ENCODE data around the gene MVB12B. TPM values are rescaled to one million over a fixed set of nuclear protein-coding genes. Genes with fewer than 3 reads are reported as not detected.

MVB12B gene
- total RNA-seq, 1 experiment from 2014 or later = not detected

DNA sequence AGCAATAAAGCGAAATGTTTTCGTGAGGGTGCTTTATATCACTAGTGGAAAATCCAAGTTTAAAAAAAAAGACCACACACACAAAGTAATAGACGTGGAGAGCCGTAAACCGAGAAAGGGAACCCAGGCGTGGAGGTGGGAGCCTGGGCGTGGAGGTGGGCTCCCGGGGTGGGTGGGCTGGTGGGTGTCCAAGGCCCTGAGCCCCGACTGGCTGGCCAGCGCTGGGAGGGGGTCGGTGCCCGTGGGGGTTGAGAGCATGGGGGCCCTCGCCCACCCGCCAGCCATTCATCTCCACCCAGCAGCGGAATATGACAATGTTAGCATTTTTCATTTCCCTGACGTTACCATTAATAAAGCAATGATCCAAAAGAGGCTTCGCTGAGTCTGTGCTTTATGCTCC is 135.0 kb downstream of the MVB12B start:
- H3K4me2 ChIP-seq (ENCODE audit: low read depth, low read length, poor library complexity, severe bottlenecking) = no peak overlapping the region
- no peak for DNase-seq
- no peaks in the 10 kb centered on the region for H4K20me1 ChIP-seq (ENCODE audit: insufficient read depth, low read depth, low read length)
- no peaks in the 10 kb centered on the region for H3K36me3 ChIP-seq (ENCODE audit: insufficient read depth, low read length)
- no peak overlapping the region for H2AFZ ChIP-seq (ENCODE audit: low read length)
- no peaks in the 10 kb centered on the region for H3K79me2 ChIP-seq (ENCODE audit: low read length)
- no peaks in the 10 kb centered on the region for H3K9me3 ChIP-seq (ENCODE audit: low read length)
- H3K4me1 ChIP-seq (ENCODE audit: low read length) = no peaks in the 10 kb centered on the region
- H3K27ac ChIP-seq (ENCODE audit: low read length) = no peak overlapping the region
- no peaks in the 10 kb centered on the region for H3K9me2 ChIP-seq (replicated peaks; ENCODE audit: insufficient read depth, low read length)
- H3K4me3 ChIP-seq (ENCODE audit: low read length) = no peak overlapping the region
- no peak overlapping the region for H3K9ac ChIP-seq (ENCODE audit: low read length)
- no peaks in the 10 kb centered on the region for H3K27me3 ChIP-seq (ENCODE audit: low read length)

DNA sequence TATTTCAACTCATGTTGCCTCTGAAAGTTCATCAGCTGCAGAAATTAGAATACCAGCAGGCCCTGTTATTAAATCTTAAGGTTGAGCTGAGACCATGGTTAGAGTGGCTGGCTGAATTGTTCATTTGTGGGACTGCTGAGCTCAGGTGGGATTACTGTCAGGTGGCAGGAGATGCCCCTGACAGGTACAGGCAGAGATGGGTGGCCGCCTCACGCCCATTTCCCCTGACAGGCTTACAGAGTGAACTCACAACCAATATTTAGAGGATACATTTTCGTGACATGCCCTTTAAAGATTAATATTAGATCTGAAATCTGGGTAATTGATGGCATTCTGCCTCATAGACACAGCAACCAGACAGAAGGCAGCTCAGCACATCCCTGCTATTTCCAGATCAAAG is 136.0 kb downstream of the MVB12B start:
- Histone ChIP-seq H3K27ac (ENCODE audit: low read length) (no peak overlapping the region), H3K4me2 (ENCODE audit: low read depth, low read length, poor library complexity, severe bottlenecking) (no peak overlapping the region), H4K20me1 (ENCODE audit: insufficient read depth, low read depth, low read length) (no peaks in the 10 kb centered on the region), H3K4me1 (ENCODE audit: low read length) (no peaks in the 10 kb centered on the region), H2AFZ (ENCODE audit: low read length) (no peak overlapping the region), H3K9ac (ENCODE audit: low read length) (no peak overlapping the region), H3K9me3 (ENCODE audit: low read length) (no peaks in the 10 kb centered on the region), H3K36me3 (ENCODE audit: insufficient read depth, low read length) (no peaks in the 10 kb centered on the region), H3K27me3 (ENCODE audit: low read length) (no peaks in the 10 kb centered on the region), H3K9me2 (replicated peaks; ENCODE audit: insufficient read depth, low read length) (no peaks in the 10 kb centered on the region), H3K79me2 (ENCODE audit: low read length) (no peaks in the 10 kb centered on the region), H3K4me3 (ENCODE audit: low read length) (no peak overlapping the region)
- no peak for DNase-seq

DNA sequence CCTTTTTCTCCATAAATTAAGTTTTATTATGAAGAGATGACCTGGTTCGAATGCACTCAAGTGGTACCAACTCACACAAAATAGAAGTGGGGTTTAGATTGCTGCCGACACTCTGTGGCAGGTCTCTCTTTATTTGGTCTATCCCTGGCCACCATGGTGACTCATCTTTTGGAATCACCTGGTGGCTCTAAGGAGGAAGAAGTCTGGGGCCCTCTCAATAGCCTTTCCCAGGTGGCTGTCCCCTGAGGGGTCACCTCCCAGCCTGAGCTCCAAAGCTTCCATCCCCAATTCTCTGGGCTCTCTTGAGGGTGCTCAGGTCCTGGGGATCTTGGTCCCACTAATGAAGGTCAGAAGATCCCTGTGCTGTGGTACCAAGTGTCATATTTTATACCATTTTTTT is 136.8 kb downstream of the MVB12B start:
- H3K9me3 ChIP-seq (ENCODE audit: low read length) = no peaks in the 10 kb centered on the region
- H3K9ac ChIP-seq (ENCODE audit: low read length) = no peak overlapping the region

DNA sequence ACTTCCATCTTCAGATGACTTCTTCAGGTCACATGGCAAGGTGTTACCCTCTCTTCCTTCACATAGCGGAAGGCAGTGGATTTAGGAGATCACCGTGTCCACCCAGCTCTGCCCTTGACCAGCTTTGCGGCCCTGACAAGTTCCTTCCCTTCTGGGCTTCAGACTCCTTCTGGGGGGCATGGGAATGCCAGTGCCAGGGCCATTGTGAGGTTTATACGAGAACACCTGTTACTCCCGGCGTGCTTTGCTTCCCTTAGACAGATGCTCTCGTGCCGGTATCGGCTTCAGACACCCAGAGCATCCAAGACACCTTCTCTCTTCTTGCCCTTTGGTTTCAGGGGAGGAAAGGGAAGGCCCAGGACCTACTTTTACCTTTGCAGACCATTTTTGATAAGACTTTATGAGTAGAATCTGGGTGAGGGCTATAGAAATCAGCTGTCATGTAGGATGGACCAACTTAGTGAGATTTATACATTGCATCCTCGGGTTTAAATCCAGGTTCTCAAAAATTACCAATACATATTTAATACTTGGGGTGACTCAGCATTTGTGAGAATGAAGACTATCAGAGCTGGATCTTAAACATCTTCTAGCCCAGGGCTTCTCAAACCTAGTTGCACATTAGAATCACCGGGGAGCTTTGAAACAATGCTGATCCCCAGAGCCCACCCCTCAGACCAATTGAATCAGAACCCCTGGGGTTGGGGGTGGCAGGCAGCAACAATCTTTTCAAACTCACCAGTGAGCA is 138.2 kb downstream of the MVB12B start:
- DNase-seq = no peak
- no peak overlapping the region for H3K4me3 ChIP-seq (ENCODE audit: low read length)
- H3K27me3 ChIP-seq (ENCODE audit: low read length) = no peaks in the 10 kb centered on the region
- H3K9me3 ChIP-seq (ENCODE audit: low read length) = no peaks in the 10 kb centered on the region
- no peaks in the 10 kb centered on the region for H3K4me1 ChIP-seq (ENCODE audit: low read length)
- no peak overlapping the region for H2AFZ ChIP-seq (ENCODE audit: low read length)
- no peaks in the 10 kb centered on the region for H4K20me1 ChIP-seq (ENCODE audit: insufficient read depth, low read depth, low read length)
- H3K9me2 ChIP-seq (replicated peaks; ENCODE audit: insufficient read depth, low read length) = no peaks in the 10 kb centered on the region
- no peaks in the 10 kb centered on the region for H3K79me2 ChIP-seq (ENCODE audit: low read length)
- H3K9ac ChIP-seq (ENCODE audit: low read length) = no peak overlapping the region
- no peak overlapping the region for H3K27ac ChIP-seq (ENCODE audit: low read length)
- no peaks in the 10 kb centered on the region for H3K36me3 ChIP-seq (ENCODE audit: insufficient read depth, low read length)
- H3K4me2 ChIP-seq (ENCODE audit: low read depth, low read length, poor library complexity, severe bottlenecking) = no peak overlapping the region

More for the DNA sequence above, 136.8 kb downstream of the MVB12B start:
- Histone ChIP-seq H3K4me2 (ENCODE audit: low read depth, low read length, poor library complexity, severe bottlenecking) (no peak overlapping the region), H3K27me3 (ENCODE audit: low read length) (no peaks in the 10 kb centered on the region), H3K79me2 (ENCODE audit: low read length) (no peaks in the 10 kb centered on the region), H3K4me1 (ENCODE audit: low read length) (no peaks in the 10 kb centered on the region), H3K9me2 (replicated peaks; ENCODE audit: insufficient read depth, low read length) (no peaks in the 10 kb centered on the region), H2AFZ (ENCODE audit: low read length) (no peak overlapping the region), H3K4me3 (ENCODE audit: low read length) (no peak overlapping the region), H3K27ac (ENCODE audit: low read length) (no peak overlapping the region), H4K20me1 (ENCODE audit: insufficient read depth, low read depth, low read length) (no peaks in the 10 kb centered on the region), H3K36me3 (ENCODE audit: insufficient read depth, low read length) (no peaks in the 10 kb centered on the region)
- no peak for DNase-seq

DNA sequence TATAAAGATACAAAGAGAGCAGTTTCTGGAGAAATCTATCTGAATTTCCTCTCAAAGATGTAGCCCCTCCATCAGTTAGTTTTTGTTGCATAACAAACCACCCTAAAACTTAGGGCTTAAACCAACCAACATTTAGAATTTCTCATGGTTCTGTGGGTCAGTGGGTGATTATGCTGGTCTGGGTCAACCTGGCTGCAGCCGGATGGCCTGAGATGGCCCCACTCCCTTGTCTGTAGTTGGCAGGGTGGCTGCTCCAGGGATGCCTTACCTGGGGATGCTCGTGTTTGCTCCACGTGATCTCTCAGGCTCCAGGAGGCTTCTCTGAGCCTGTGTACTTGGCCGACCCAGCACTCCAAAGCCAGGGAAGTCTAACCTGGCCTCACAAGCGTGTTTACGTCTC is 139.3 kb downstream of the MVB12B start:
- Histone ChIP-seq H3K9ac (ENCODE audit: low read length) (no peak overlapping the region), H3K79me2 (ENCODE audit: low read length) (no peaks in the 10 kb centered on the region), H3K36me3 (ENCODE audit: insufficient read depth, low read length) (no peaks in the 10 kb centered on the region), H3K9me3 (ENCODE audit: low read length) (no peaks in the 10 kb centered on the region), H4K20me1 (ENCODE audit: insufficient read depth, low read depth, low read length) (no peaks in the 10 kb centered on the region), H3K27me3 (ENCODE audit: low read length) (no peaks in the 10 kb centered on the region), H2AFZ (ENCODE audit: low read length) (no peak overlapping the region), H3K4me1 (ENCODE audit: low read length) (no peaks in the 10 kb centered on the region), H3K4me2 (ENCODE audit: low read depth, low read length, poor library complexity, severe bottlenecking) (no peak overlapping the region), H3K27ac (ENCODE audit: low read length) (no peak overlapping the region), H3K9me2 (replicated peaks; ENCODE audit: insufficient read depth, low read length) (no peaks in the 10 kb centered on the region), H3K4me3 (ENCODE audit: low read length) (no peak overlapping the region)
- no peak for DNase-seq

DNA sequence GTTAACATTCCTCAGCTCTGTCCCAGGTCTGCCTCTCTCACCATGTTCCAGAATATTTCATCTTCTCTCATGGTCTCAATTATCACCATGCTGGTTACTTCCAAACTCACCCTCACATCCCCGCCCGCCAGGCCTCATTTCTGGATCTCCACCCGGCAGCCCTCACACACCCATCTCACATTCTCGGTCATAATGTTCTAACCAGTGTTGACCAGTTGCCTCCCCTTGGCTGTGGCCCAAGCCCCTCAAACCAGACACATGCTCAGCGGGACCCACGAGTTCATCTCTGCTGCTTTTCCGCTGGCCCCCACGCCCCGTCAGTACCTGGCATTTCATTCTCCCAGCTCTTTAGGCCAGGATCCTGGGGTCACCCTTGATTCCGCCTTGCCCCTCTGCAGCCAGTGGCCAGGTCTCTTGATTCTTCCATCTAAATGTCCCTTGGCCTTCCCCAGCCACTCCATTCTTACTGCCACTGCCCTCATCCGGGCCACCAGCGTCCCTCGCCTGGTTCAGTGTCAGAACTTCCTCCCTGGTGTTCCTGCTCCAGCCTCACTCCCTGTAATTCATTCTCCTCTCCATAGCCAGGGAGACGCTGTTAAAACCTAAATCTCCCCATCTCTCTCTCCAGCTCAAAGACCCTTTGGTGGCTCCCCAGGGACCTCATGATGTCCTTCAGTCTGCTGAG is 141.7 kb downstream of the MVB12B start:
- Histone ChIP-seq H3K4me3 (ENCODE audit: low read length) (no peak overlapping the region), H3K9me3 (ENCODE audit: low read length) (no peaks in the 10 kb centered on the region), H4K20me1 (ENCODE audit: insufficient read depth, low read depth, low read length) (no peaks in the 10 kb centered on the region), H3K27ac (ENCODE audit: low read length) (no peak overlapping the region), H3K9me2 (replicated peaks; ENCODE audit: insufficient read depth, low read length) (no peaks in the 10 kb centered on the region), H3K36me3 (ENCODE audit: insufficient read depth, low read length) (no peaks in the 10 kb centered on the region), H3K79me2 (ENCODE audit: low read length) (no peaks in the 10 kb centered on the region), H3K4me1 (ENCODE audit: low read length) (no peaks in the 10 kb centered on the region), H3K27me3 (ENCODE audit: low read length) (no peaks in the 10 kb centered on the region), H2AFZ (ENCODE audit: low read length) (no peak overlapping the region), H3K9ac (ENCODE audit: low read length) (no peak overlapping the region), H3K4me2 (ENCODE audit: low read depth, low read length, poor library complexity, severe bottlenecking) (no peak overlapping the region)
- DNase-seq = no peak

DNA sequence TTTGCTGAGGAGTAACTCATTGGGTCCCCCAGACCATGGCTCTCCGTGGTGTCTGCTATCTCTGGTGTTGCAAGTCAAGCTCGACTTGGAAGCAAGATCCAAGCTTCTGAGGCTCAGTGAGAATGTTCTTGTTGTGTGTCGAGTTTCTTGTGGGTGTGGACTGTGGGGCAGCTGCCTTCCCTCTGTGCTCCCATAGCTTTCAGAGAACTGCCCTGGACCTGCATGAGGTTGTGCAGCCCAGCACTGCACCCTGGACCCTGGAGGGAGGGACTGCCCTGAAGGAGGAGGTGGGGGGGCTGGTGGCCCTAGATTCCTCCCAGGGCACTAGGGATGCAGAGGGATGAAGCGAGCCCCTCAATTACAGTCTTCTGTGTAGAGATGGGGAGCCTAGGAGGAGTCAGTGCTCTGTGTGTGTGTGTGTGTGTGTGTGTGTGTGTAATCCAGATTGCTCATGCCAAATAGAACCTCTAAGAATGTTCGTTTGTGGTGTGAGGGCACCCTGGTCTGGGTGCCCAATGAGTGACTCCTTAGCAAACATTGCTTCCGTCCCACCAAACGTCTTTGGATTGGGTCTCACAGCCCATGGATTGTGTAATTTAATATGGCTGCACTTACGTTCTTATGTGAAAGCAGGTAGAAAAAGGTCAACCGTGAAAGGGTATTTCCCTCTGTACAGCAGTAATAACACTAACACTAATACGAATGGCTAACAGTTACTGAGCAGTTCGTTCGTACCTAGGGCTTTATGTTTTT is 143.8 kb downstream of the MVB12B start:
- Histone ChIP-seq H3K27me3 (ENCODE audit: low read length) (no peaks in the 10 kb centered on the region), H4K20me1 (ENCODE audit: insufficient read depth, low read depth, low read length) (no peaks in the 10 kb centered on the region), H3K9ac (ENCODE audit: low read length) (no peak overlapping the region), H3K9me3 (ENCODE audit: low read length) (no peaks in the 10 kb centered on the region), H3K4me3 (ENCODE audit: low read length) (no peak overlapping the region), H3K4me1 (ENCODE audit: low read length) (no peaks in the 10 kb centered on the region), H3K9me2 (replicated peaks; ENCODE audit: insufficient read depth, low read length) (no peaks in the 10 kb centered on the region), H3K4me2 (ENCODE audit: low read depth, low read length, poor library complexity, severe bottlenecking) (no peak overlapping the region), H2AFZ (ENCODE audit: low read length) (no peak overlapping the region), H3K36me3 (ENCODE audit: insufficient read depth, low read length) (no peaks in the 10 kb centered on the region), H3K79me2 (ENCODE audit: low read length) (no peaks in the 10 kb centered on the region), H3K27ac (ENCODE audit: low read length) (no peak overlapping the region)
- DNase-seq = no peak

DNA sequence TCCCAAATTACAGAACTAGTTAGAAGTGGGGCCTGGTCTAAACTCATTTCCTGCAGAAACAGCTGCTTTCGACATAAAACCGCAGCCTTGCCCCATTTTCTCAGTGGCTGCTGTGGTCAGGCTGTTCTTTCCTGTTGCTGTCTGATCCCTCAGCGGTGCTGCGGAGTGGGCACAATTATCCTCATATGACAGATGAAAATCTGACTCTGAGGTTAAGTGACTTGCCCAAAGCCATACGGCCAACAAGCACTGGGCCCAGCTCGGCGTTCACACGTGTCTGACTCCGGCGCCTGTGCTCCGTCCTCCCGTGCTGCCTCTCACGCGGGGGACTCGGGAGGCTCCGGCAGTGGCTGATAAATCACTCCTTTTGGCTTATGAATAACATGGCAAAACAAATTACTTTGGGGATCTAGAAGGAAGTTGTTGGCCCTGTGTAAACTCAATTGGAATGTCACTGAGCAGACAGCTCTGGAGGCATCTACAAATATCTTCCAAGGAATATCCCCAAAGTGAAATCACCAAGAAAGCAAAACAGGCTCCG is 144.5 kb downstream of the MVB12B start:
- H3K36me3 ChIP-seq (ENCODE audit: insufficient read depth, low read length) = no peaks in the 10 kb centered on the region
- H3K9ac ChIP-seq (ENCODE audit: low read length) = no peak overlapping the region
- H3K9me2 ChIP-seq (replicated peaks; ENCODE audit: insufficient read depth, low read length) = no peaks in the 10 kb centered on the region
- H3K4me2 ChIP-seq (ENCODE audit: low read depth, low read length, poor library complexity, severe bottlenecking) = no peak overlapping the region
- H4K20me1 ChIP-seq (ENCODE audit: insufficient read depth, low read depth, low read length) = no peaks in the 10 kb centered on the region
- no peak for DNase-seq
- no peaks in the 10 kb centered on the region for H3K4me1 ChIP-seq (ENCODE audit: low read length)
- H2AFZ ChIP-seq (ENCODE audit: low read length) = no peak overlapping the region
- no peak overlapping the region for H3K27ac ChIP-seq (ENCODE audit: low read length)
- no peak overlapping the region for H3K4me3 ChIP-seq (ENCODE audit: low read length)
- H3K27me3 ChIP-seq (ENCODE audit: low read length) = no peaks in the 10 kb centered on the region
- H3K9me3 ChIP-seq (ENCODE audit: low read length) = no peaks in the 10 kb centered on the region
- no peaks in the 10 kb centered on the region for H3K79me2 ChIP-seq (ENCODE audit: low read length)

Measured in Karpas-422 (cell line).